H1 (cell line): Measurements from ENCODE around the gene TLL2. TPM values are rescaled to one million over a fixed set of nuclear protein-coding genes. Genes with fewer than 3 reads are reported as not detected.

Experiments used
- EP300 ChIP-seq, 2 experiments: IDR thresholded peaks; 1 replicate in 1 of 2; 2 replicates in 1 of 2; pipeline ENCODE4 v1.6.1; 2011 to 2012; ENCODE audit warnings: low read depth in 2 of 2, low read length in 2 of 2, mild to moderate bottlenecking in 2 of 2, borderline replicate concordance in 1 of 2, inconsistent platforms in 1 of 2, moderate library complexity in 1 of 2
- FOSL1 ChIP-seq: IDR thresholded peaks from 2 replicates; pipeline ENCODE4 v1.6.1; 2011; ENCODE audit warnings: mild to moderate bottlenecking, low read depth, low read length, moderate library complexity; ENCODE audit not compliant: insufficient read depth
- GTF2F1 ChIP-seq: IDR thresholded peaks from 2 replicates; pipeline ENCODE4 v1.6.1; 2012; ENCODE audit warnings: low read depth, low read length, improper control_type of control experiment, borderline replicate concordance
- POLR2A ChIP-seq, 2 experiments: IDR thresholded peaks; 1 replicate in 1 of 2; 2 replicates in 1 of 2; pipeline ENCODE4 v1.6.1; 2011; ENCODE audit warnings: low read depth in 2 of 2, low read length in 2 of 2, mild to moderate bottlenecking in 2 of 2; ENCODE audit errors: control extremely low read depth in 1 of 2
- POU5F1 ChIP-seq: IDR thresholded peaks from 2 replicates; pipeline ENCODE4 v1.6.1; 2011; ENCODE audit warnings: low read depth, mild to moderate bottlenecking, low read length, moderate library complexity
- SP1 ChIP-seq: IDR thresholded peaks from 2 replicates; pipeline ENCODE4 v1.6.1; 2011; ENCODE audit warnings: low read depth, low read length
- SP4 ChIP-seq: IDR thresholded peaks from 2 replicates; pipeline ENCODE4 v1.6.1; 2012; ENCODE audit warnings: low read length, inconsistent platforms
- TCF12 ChIP-seq: IDR thresholded peaks from 2 replicates; pipeline ENCODE4 v1.6.1; 2011; ENCODE audit warnings: low read depth, mild to moderate bottlenecking, low read length
- polyA plus RNA-seq, 7 experiments: library from polyadenylated mRNA; depleted of rRNA in 3 of 7; stranded (reverse) in 5 of 7; unstranded in 2 of 7; fragments of >200 nt in 5 of 7; fragments of 200-250 nt in 2 of 7; gene quantifications; 1 replicate in 5 of 7; 2 replicates in 1 of 7; 4 replicates in 1 of 7; pipeline versions ENCODE4 v1.2.1 to v1.2.3, GENCODE V29; 2011 to 2013; ENCODE audit warnings: missing spikeins in 2 of 7, mixed read lengths in 2 of 7
- total RNA-seq: library from RNA; stranded (reverse); fragmentation: NEBNext Ultra II Directional; extraction: Animal tissue kit (Norgen Biotek cat#: 25700); gene quantifications from 2 replicates; pipeline ENCODE4 v1.2.1, GENCODE V29; 2021
- TF ChIP-seq, protein P1 (sequence below): fragments of 300-600 bp; sonication (generic); IDR thresholded peaks from 2 replicates; pipeline ENCODE4 v1.7.1; 2012; ENCODE audit warnings: low read length, moderate library complexity, mild to moderate bottlenecking, inconsistent platforms; ENCODE audit not compliant: insufficient replicate concordance

The TLL2 gene
- total and polyA plus RNA-seq, 2 of the 8 experiments (the other 6 are each of a cell fraction or from before 2014, with no cell fraction given) = 2.4 to 3.2 TPM

GRCh38 chr10:96352027-96352426 is 161.7 kb downstream of the TLL2 start (continued):
- TF ChIP-seq, protein P1, sequence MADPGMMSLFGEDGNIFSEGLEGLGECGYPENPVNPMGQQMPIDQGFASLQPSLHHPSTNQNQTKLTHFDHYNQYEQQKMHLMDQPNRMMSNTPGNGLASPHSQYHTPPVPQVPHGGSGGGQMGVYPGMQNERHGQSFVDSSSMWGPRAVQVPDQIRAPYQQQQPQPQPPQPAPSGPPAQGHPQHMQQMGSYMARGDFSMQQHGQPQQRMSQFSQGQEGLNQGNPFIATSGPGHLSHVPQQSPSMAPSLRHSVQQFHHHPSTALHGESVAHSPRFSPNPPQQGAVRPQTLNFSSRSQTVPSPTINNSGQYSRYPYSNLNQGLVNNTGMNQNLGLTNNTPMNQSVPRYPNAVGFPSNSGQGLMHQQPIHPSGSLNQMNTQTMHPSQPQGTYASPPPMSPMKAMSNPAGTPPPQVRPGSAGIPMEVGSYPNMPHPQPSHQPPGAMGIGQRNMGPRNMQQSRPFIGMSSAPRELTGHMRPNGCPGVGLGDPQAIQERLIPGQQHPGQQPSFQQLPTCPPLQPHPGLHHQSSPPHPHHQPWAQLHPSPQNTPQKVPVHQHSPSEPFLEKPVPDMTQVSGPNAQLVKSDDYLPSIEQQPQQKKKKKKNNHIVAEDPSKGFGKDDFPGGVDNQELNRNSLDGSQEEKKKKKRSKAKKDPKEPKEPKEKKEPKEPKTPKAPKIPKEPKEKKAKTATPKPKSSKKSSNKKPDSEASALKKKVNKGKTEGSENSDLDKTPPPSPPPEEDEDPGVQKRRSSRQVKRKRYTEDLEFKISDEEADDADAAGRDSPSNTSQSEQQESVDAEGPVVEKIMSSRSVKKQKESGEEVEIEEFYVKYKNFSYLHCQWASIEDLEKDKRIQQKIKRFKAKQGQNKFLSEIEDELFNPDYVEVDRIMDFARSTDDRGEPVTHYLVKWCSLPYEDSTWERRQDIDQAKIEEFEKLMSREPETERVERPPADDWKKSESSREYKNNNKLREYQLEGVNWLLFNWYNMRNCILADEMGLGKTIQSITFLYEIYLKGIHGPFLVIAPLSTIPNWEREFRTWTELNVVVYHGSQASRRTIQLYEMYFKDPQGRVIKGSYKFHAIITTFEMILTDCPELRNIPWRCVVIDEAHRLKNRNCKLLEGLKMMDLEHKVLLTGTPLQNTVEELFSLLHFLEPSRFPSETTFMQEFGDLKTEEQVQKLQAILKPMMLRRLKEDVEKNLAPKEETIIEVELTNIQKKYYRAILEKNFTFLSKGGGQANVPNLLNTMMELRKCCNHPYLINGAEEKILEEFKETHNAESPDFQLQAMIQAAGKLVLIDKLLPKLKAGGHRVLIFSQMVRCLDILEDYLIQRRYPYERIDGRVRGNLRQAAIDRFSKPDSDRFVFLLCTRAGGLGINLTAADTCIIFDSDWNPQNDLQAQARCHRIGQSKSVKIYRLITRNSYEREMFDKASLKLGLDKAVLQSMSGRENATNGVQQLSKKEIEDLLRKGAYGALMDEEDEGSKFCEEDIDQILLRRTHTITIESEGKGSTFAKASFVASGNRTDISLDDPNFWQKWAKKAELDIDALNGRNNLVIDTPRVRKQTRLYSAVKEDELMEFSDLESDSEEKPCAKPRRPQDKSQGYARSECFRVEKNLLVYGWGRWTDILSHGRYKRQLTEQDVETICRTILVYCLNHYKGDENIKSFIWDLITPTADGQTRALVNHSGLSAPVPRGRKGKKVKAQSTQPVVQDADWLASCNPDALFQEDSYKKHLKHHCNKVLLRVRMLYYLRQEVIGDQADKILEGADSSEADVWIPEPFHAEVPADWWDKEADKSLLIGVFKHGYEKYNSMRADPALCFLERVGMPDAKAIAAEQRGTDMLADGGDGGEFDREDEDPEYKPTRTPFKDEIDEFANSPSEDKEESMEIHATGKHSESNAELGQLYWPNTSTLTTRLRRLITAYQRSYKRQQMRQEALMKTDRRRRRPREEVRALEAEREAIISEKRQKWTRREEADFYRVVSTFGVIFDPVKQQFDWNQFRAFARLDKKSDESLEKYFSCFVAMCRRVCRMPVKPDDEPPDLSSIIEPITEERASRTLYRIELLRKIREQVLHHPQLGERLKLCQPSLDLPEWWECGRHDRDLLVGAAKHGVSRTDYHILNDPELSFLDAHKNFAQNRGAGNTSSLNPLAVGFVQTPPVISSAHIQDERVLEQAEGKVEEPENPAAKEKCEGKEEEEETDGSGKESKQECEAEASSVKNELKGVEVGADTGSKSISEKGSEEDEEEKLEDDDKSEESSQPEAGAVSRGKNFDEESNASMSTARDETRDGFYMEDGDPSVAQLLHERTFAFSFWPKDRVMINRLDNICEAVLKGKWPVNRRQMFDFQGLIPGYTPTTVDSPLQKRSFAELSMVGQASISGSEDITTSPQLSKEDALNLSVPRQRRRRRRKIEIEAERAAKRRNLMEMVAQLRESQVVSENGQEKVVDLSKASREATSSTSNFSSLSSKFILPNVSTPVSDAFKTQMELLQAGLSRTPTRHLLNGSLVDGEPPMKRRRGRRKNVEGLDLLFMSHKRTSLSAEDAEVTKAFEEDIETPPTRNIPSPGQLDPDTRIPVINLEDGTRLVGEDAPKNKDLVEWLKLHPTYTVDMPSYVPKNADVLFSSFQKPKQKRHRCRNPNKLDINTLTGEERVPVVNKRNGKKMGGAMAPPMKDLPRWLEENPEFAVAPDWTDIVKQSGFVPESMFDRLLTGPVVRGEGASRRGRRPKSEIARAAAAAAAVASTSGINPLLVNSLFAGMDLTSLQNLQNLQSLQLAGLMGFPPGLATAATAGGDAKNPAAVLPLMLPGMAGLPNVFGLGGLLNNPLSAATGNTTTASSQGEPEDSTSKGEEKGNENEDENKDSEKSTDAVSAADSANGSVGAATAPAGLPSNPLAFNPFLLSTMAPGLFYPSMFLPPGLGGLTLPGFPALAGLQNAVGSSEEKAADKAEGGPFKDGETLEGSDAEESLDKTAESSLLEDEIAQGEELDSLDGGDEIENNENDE = no peak
- TF ChIP-seq POU5F1 (no peak), EP300 (IDR thresholded peaks at IDR 0.05; ENCODE audit: borderline replicate concordance in 1 of 2, low read depth in 2 of 2, low read length in 2 of 2) (no peak), SP4 (no peak), GTF2F1 (no peak), SP1 (no peak), TCF12 (no peak), FOSL1 (no peak), POLR2A (IDR thresholded peaks at IDR 0.05; ENCODE audit: control extremely low read depth in 1 of 2, low read depth in 2 of 2, low read length in 2 of 2) (no peak)
